GM21529 (cell line): ENCODE data around the gene KIAA1671.
"Not testable (repeated sequence)": the region's sequence is repeated elsewhere in the genome, so short reads cannot be mapped to it uniquely, and the experiment has no call there.

ENCODE experiments used
- ATAC-seq: cut with Tn5 transposase; IDR thresholded peaks from one replicate; pipeline ENCODE4 v1.9.1; 2021; ENCODE audit not compliant: unreplicated experiment

Gene KIAA1671

DNA sequence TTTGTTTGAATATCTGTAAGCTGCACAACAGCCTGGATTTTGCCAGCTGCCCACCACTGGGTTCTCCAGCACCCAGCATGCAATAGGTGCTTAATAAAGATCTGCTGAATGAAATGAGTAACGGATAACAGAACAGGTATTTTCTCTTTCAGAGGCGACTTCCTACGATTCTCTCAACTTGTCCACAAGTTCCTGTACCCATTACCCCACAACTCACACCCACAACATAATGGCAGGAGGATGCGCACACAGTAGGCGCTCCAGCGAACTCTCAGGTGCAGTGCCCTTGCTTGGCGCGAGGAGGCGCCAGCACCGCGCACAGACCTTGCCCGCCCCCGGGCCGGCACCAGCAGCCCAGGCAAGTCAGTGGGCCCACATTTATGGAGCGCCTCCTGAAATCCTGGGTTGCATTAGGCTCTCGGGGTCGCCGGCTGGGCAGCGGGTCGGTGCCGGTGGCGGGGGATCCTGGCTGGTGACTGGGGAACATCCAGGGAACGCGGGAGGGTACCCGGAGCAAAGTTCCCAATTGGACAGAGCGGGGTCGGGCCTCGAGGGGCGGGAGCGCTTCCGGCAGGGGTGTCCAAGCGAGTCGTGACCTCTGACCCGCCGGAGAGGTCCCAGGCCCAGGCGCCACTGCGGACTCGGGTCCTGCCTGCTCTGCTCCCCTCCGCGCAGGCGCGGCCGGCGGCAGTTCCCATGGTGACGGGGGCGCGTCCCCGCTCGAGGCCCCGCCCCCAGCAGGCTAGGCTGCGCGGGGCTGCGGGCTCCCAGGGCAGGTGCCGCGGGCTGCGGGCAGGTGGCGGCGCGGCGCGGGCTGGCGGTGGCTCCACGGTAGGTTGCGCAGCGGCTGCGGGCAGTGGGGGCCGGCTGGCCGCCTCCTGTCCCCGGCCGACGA is at the start of gene KIAA1671:
KIAA1671 (plus strand) TSS at position 775 of the 895 bp plus-strand sequence. CDS start 75,284 bp downstream, outside the sequence.
- ATAC-seq = peak; percentile 72

GRCh38 chr22:24905909-24906308 is 46.6 kb upstream of the KIAA1671 start:
- no peak for ATAC-seq

DNA sequence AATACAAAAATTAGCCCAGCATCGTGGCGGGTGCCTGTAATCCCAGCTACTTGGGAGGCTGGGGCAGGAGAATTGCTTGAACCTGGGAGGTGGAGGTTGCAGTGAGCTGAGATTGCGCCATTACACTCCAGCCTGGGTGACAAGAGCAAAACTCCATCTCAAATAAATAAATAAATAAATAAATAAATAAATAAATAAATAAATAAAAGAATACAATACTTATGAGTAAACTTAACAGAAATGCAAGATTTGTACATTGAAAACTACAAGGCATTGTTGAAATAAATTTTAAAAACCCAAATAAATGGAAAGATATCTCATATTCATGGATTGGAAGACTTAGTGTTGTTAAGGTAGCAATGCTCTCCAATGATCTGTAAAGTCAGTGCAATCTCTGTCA is 45.4 kb upstream of the KIAA1671 start:
- ATAC-seq = not testable (repeated sequence)

DNA sequence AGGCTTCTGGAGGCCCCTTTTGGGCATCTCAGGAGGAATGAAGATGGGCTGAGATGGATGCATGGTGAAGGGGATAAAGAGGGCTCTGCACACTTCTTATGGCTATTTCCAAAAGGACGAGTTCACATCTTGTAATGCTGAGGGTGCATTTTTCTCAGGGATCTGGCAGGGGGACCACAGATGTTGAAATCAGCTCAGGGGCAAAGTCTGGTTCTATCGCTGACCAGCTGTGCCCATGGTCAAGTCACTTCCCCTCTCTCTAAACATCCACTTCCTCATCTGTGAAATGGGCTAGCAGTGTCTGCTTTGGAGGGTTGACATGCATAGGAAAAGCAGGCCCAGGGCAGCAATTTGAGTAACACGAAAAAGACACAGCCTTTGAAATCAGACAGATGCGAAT is 32.5 kb upstream of the KIAA1671 start:
- no peak for ATAC-seq

GRCh38 chr22:24925586-24926427 is 26.7 kb upstream of the KIAA1671 start:
- ATAC-seq = no peak

DNA sequence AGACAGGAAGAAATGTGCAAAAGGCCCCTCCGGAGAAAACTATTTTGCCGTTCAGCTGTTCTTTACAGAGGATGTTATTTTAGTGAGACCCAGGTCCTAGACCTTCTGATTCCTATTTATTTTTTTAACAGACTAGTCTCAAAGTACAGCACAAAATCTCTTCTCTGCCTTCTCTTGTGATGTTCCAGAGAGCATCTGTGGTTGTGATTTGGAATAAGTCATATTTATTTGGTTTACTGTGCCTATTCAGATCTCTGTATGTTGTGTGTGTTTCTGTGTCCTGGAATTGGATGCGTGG is 26.1 kb upstream of the KIAA1671 start:
- no peak for ATAC-seq

DNA sequence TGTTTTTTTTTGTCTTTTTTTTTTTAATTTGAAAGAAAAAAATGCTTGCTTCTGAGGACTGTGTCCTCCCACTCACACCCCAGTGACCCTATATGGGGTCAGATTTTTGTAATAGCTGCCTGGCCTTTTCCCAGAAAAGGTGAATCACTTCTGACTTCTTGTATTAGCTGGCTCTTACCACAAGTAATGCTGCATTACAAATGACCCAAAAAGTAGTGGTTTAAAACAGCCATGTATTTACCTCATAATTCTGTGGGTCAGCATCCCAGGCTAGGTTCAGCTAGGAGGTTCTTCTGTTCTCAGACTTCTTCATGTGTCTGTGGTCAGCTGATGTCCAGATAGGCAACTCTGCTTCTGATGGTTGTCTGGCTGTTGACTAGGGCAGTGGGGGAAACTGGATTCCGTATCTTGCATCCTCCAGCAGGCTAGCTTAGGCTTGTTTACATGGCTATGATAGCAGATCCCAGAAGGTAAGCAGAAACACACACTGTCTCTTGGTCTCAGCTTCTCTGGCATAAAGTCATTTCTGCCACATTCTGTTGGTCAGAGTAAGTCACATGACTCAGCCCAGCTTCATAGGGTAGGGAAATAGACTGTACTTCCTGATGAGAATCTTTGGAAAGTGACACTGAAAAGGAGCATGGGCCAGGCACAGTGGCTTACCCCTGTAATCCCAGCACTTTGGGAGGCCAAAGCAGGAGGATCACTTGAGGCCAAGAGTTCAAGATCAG is 25.5 kb upstream of the KIAA1671 start:
- ATAC-seq = no peak

DNA sequence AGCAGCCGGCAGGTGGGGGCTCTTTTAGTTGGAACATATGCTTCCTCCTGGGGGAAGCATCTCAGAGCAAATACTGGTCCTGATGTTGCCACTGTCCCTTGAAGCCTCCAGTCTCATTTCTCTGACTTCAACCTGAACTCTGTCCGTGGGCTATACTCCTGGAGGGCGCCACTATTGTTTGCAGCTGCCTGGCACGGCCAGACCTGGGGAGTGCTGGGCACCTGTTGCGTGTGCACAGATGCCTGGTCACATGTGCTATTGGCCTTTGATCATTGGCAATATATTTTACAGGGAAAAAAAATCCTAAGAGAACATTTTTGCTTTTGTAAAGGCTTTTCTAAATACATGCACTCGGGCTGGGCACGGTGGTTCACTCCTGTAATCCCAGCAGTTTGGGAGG is 24.2 kb upstream of the KIAA1671 start:
- ATAC-seq = no peak

DNA sequence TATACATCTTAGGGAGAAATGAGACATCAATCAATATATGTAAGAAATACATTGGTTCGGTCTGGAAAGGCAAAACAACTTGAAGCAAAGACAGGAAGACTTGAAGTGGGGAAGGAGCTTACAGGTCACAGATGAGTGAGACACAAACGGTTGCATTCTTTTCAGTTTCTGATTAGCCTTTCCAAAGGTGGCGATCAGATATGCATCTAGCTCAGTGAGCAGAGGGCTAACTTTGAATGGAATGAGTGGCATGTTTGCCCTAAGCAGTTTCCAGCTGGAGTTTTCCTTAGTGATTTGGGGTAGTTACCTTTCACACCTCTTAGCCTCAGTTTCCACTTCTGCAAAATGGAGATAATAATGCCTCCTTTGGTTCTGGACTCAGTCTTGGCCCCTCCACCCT is 21.8 kb upstream of the KIAA1671 start:
- no peak for ATAC-seq

- ATAC-seq = no peak
Observed at GRCh38 chr22:24935771-24936483, 16.6 kb upstream of the KIAA1671 start.

DNA sequence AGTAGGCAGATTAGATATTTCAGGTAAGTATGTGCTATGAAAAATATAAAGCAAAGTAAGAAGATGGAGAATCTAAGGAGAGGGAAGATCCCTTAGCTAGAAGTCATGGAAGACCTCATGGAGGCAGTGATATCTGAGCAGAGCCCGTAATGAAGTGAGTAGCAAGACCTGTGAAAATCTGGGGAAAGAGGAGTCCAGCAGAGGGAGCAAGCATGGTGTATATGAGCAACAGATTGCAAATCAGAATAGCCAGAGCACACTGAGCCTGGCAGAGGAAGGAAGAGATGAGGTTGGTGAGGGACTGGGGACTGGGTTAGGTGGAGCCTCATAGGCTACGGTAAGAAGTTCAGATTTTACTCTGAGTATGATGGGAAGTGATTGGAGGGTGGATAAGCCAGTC is 15.4 kb upstream of the KIAA1671 start:
- no peak for ATAC-seq

DNA sequence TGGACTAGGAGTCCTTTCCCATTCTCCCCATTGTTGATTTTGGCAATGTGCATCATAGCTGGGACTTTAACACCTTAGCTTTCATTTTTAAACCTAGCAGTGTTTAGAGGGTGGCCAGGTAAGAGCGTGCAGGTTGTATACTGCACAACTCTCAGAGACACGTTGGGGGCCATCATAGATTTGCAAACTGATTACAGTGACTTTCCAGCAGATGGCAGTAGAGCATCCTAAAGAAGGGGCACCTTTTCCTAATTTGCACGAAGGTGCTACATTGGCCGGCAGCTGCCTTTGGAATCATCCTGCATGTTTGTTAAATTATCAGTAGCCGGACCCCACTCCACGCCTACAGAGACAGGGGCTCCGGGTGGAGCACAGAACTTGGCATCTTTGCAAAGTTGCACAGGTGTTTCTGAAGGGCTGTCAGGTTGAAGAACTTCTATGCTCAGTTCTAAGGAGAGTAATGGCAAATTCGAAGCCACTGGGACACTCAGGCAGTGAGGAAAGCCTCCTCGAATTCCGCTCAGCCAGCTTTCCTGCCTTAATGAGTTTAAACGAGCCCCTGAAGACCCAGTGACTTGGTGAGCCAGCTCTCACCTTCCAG is 13.7 kb upstream of the KIAA1671 start:
- no peak for ATAC-seq

DNA sequence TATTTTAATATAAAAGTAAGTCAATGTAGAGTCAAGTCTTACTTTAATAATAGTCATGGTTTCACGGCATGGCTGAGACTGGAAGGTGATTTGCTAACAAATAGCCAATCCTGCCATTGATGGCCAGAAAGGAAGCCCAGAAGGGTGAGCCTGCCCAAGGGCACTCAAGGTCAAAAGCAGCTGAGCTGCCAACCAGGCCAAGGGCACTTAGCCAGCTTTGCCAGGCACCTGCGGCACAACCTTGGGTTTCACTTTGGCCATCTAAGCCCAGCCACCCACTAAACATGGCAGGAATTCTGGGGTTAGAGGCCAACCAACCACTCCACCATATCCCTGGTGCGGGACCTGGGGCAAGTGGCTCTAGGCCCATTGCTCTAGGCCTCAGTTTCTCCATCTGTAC is 10.2 kb upstream of the KIAA1671 start:
- no peak for ATAC-seq

GRCh38 chr22:24944217-24944937 is 8.1 kb upstream of the KIAA1671 start:
- ATAC-seq = no peak

GRCh38 chr22:24945430-24945829 is 7.1 kb upstream of the KIAA1671 start:
- ATAC-seq = no peak

DNA sequence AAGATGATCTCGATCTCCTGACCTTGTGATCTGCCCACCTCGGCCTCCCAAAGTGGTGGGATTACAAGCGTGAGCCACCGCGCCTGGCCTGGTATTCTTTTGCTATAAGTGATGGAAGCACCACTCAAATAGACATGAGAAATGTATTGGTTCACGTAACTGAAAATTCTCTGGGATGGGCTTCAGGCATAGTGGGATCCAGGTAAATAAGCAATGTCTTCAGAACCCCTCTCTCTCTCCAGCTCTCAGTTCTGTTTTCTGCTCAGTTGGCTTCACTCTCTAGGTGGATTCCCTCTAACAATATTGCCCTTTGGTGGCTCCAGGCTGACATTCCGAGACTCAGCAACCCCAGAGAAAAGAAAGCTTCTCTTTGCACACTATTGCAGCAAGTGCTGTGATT is 5.1 kb upstream of the KIAA1671 start:
- ATAC-seq = no peak

DNA sequence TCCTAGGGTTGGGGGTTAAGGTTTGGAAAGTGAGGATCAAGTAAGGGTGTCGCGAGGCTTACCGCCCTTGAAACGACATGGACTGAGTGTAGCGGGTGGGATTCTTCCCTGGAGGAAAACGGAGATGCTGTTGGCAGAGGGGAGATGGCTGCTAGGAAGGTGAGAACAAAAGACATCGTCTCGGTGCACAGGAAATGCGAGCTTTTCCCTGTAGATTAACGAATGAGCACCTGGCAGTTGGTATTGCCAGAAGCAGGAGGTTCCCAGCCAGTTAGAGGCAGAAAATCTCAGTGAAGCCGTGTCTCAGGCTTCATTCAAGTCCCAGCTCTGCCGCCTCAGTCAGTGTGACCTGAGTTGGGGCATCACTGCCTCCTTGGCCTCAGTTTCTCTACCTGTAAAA is 4.6 kb upstream of the KIAA1671 start:
- no peak for ATAC-seq

DNA sequence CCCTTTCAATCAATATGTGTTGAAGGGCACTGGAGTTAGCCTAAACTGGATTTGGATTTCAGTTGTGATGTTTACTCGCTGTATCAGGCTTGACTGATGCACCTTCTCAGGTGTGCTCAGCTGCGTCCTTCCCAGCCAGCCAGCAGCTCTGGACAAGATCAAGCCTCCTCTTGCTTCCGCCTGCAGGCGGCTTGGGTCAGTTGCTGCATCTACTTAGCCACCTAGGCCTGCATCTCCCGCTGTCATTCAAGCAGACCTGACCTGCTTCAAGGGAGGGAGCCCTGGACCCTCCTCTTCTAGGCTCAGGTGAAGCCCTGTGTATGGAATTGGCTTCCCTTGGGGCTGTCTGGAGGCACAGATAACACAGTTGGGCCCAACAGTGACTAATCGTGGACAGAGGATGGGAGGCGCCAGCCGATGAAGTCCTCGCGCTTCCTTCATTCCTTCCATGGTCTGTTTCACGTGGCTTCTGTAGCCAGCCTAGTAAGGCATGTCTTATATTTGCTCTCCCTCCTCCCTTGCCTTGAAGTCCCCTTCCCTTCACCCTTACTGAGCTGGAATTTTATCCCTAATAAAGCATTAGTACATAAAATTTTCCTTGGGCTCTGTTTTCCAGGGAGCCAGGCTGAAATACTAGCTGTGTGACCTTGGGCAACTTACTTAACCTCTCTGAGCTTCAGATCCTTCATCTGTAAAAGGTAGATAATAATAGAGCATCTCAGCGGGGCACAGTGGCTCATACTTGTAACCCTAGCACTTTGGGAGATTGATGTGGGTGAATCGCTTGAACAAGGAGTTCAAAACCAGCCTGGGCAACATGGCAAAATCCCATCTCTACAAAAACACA is 3.9 kb upstream of the KIAA1671 start:
- no peak for ATAC-seq
